Ramos (cell line): ENCODE measurements around the gene C9.

Experiments used
- in situ Hi-C: fragments of 300-500 bp; cut with MboI; formaldehyde crosslinking; loops from one replicate; pipeline ENCODE4 v1.14.3; 2022; ENCODE audit warnings: low sequenced_read_pairs; ENCODE audit not compliant: unreplicated experiment

Gene C9

DNA sequence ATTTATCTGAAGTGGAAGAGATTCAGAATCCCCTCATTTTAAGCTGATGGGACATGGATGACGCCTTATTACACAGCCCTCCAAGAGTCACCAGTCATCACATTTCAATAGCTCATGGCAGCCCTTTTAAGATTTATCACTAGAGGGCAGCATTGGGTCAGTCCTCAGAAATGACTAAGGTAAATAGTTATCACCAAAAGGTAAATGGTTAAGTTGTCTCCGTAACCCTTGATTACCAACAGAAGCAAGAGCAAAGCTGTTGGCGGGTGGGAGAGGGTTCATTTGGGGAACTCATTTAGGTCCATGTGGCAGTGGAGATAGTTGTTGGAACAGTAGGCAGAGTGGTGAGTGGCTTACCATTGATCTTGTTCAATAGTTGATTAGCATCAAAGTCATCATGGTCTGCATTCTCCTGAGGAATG is 12.0 kb upstream of the C9 start:
- in situ Hi-C loops, result no loop called here

DNA sequence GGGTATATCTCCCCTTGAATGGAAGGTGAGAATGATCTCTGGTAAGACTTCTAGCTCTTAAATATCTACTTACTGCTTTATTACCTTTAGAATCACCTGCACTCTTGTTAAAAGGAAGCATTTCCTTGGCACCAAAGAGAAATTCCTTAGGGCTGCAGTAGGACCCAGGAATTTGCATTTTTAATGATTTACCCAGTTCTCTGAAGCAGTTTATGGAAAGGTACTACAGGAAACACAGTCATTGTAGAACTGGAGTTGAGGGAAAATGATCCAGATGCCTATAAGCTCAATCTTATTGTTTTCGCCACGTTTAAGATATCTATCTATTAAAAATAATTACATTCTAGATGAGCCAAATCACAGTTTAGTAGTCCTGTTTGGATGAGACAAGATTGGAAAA is 9.5 kb upstream of the C9 start:
- in situ Hi-C loops, result no loop called here

DNA sequence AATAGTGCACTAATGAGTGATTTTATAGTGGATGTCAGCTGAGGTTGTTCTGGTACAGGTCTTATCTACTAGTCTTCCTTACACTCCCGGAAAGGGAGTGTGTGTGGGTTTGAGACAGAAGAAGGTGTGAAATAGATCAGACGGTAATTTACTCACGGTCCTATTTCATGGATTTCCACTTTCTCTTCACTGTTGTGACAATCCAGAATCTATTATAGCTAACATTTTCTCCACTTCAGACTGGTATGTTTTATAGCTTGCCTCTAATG is 7.0 kb upstream of the C9 start:
- in situ Hi-C loops, result no loop called here

DNA sequence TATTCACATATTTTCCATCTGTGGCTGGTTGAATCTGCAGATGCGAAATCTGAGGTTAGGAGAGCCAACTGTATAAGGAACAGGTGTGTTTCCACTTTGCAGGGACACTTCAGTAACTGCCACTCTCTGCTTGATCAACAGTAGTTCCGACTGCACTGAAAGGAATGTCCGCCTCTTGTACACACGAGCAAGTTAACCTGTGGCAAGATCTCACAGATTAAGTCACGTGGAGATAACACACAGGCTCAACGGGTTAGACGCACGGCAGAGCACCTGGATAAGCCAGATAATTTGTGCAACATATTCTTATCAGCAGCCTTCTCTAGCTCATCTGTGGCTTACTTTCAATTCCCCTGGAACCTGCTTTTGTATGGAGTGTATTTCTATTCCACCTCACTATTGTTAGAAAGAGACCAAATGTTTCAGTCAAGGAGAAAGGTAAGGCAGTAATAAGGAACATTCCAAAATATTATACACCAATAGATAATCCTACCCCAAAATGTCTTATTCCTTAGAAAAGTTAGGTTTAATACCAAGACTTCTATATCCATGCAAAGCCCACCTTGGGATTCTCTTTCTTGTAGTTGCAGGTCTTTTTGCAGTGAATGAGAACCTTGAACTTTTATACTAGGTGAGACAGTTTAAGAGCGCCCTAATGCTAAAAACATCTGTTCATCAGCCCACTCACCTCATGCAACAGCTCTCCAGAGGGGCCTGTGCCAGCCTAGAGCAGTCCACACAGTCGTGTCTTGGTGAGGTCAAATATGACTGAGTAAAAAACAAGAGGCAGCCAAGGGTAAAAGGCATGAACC is 6.5 kb upstream of the C9 start:
- in situ Hi-C loops, result no loop called here

DNA sequence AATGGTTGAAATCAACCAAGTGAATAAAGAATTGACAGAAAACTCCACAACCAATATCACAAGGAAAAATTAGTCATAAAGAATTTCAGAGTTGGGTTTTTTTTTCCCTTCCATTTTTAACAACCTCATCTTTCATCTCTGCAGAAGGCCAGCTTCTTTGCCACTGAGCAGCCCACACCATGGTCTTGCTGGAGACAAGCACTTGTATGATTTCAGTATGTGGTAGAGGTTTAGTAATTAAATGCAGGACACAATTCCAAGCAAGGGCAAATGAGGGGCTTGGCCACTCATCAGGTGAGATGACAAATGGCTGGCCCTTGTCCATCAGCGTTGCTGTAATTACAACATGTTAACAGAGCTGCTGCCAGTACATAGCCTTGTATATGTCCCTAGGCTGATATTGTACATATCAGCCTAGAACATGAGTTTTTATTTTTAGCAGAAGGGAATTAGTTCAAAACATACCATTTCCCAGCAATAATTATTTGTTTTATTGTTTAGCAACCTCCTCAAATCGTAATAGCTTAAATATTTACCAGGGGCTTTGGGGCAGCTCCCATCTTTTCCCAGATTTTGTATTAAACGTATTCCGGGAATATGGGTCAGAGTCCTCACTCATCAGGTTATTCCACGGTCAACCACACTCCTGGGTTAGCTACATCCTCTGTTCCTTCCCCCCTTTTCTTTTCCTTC is 5.0 kb upstream of the C9 start:
- in situ Hi-C loops, result no loop called here

DNA sequence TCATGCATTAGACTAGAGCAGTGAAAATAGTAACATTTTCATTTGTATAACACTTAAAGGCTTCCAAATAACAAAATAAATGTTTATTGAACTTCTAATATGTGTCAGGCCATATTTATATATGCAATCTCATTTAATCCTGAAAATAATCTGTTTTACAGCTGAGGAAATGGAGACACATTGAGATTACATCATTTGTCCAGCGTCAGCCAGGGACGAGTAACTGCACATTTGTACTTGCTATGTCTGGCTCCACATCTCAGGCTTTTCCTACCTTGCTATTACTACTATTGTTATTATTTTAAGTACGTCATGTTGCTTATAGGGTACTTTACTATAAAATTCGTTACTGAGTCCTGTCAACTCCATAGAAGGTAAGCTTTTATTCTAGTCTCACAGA is 3.8 kb upstream of the C9 start:
- in situ Hi-C loops, result no loop called here

DNA sequence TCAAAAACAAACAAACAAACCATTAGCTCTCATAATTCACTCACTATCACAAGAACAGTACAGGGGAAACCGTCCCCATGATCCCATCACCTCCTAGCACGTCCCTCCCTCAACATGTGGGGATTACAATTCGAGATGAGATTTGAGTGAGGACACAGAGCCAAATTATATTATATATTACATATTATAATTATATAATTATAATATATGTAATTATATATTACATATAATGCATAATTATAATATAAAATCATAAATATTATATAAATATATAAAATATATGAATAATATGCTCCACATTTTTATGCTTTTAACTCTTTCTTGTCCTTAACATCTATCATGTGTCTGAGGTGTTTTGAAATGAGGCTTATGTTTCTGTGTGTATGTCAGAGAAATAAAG is 3.4 kb upstream of the C9 start:
- in situ Hi-C loops, result no loop called here

DNA sequence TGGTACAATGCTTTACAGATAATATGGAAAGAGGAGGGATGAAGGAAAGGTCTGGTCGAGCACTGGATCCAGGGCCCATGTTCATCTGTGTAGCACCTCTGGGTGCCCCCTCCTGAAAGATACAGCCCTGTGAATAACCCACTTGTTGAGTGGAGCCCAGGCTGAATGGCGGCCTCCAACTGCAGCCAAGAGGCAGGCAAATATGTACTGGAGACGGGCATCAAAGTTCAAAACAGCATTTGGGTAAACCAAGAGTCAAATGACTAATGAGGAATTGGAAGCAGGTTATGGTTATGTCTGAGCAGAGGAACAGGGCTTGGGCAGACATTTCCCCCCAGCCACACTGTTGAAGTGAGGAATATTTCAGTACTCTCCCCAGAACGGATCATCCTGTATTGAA is 1.1 kb downstream of the C9 start:
- in situ Hi-C loops, result no loop called here

DNA sequence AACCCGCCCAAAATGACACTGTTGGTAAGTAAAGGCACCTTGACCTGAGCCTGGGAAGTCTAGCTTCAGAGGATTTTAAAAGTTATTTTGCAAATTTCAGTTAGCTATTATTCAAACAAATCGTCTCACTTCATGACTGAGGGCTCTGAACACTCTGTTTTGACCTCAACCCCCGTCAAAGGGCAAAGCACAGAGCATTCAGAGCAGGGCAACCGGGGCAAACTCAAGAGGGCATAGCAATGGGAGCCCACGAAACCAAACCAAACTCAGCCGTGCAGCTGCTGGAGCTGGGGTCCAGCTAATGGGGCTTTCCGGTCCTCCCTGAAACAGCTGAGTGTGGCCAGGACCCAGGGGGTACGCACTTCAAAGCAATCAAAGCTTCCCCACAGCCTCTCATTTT is 1.6 kb downstream of the C9 start:
- in situ Hi-C loops, result no loop called here

DNA sequence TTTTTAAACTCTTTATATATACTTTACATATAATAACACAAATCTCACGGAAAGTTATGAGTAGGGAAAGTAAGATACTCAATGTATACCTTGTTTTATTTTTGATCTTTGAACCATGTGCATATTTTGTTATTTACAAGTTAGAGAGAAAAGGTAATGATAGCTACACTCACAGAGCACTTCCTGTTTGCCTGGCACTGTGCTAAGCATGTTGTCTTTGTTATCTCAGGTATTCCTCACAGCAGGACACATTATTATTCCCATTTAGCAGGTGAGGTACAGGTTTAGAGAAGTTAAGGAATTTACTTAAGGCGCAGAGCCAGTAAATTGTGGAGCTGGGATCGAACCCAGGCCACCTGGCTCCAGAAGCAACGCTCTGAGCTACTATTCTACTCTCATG is 3.0 kb downstream of the C9 start:
- in situ Hi-C loops, result no loop called here

DNA sequence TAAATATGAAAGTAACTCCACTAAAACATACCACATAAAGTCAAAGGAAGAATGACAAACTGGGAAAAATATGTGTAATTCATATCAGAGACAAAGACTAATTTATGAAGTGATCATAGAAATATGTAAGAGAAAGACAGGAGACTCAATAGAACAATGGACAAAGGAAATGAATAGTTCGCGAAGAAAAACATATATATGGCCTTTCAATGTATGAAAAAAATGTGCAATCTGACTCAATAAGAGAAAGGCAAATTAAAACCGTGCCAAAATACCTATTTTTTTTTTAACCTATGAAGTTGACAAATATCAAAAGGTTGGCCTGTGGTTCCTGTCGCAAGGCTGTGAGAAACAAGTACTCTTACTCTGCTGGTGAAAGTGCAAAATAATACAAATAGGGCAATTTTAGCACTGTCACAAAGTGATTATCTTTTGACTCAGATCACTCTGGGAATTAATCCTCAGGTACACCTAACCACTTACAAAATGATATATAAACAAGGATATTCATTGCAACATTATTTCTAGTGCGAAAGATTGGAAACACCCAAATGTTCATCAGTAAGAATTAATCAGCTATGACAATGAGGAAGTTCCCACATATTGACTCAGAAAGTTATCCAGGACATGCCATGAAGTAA is 3.7 kb downstream of the C9 start:
- in situ Hi-C loops, result no loop called here

DNA sequence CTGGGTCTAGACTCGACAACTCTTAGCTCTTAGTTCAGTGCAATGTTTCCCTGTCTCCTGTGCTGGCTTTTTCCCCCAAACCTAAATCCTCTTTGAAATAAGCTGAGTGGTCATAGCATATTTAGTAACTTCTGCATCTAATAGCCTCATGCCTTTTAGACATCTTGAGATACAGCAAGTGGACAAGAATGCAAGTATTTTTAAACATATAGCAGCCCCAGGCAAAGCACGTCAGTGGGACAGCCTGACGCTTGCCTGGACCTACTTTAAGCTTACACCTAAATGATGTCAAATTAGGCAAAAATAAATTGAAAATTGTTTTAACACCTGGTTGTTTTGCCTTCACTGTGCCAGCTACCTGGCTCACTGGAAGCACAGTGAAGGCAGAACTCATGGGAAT is 8.0 kb downstream of the C9 start:
- in situ Hi-C loops, result no loop called here

DNA sequence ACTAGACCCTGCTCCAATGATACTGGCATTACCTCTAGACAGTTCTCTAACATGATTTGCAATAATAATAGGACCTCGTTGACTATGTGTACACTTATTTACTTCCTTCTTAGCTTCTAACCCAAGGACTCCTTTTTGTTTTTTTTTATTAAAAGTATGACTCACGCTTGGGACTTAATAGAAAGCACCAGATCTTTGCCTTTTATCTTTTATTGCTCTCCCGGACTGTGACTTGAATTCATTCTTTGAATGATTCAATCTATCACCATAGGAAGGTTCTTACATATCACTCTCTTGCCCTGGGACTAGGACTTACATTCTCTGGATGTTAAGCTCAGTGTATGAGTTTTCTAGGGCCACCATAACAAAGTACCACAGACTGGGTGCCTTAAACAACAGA is 9.0 kb downstream of the C9 start:
- in situ Hi-C loops, result no loop called here

DNA sequence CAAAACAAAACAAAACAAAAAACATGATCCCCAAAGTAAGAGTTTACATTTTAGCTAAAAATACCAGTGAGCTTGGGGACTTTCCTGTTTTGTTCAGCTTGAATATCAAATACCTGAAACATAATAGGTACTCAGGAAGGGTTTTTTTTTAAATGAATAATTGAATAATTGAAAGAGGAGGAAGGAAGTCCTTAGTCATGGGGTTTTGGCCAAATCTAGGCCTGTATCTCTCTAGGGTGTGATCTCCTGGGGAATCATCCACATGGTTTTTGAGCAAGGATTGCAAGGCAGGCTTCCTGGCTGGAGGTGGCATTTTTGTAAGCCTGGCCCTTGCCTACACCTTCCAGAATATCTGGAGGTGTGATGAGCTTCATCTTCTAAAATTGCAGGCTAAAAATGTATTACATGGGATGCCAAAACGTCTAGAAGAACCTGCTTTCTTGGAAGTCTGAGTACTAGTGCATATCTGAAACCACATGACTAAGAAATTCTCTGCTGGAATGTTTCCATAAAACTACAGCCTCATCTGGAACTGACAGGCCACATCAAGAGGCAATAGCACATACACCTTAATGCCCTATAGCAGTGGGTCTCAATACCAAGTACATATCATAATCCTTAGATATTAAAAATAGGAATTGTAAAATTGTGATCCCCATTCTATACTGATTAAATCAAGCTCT is 10.4 kb downstream of the C9 start:
- in situ Hi-C loops, result no loop called here

DNA sequence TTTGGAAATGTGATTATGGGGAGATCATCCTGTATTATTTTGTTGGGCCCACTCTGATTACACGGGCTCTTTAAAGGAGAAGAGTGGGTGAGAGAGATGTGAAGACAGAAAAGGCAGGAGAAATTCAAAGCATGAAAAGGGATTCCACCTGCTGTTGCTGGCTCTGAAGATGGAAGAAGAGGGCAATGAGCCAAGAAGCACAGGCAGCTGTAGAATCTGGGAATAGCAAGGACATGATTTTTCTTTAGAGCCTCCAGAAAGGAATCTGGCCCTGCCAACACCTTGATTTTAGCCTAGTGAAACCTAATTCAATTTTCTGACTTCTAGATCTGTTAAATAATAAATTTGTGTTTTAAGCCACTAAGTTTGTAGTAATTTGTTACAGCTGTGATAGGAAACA is 11.3 kb downstream of the C9 start:
- in situ Hi-C loops, result no loop called here

DNA sequence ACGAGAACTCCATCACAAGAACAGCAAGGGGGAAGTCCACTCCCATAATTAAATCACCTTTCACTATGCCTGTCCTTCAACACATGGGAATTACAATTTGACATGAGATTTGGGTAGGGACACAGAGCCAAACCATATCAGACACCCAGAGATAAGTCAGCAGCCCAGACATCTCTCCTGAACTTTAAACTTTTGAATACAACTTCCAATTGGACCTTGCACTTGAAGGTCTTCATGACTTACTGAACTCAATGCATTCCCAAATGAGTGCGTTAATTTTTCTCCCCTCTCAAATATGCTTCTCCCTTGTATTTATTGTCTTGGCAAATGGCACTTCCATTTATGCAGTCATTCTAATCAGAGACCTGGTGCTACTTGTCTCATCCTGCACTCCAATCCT is 12.1 kb downstream of the C9 start:
- in situ Hi-C loops, result no loop called here

DNA sequence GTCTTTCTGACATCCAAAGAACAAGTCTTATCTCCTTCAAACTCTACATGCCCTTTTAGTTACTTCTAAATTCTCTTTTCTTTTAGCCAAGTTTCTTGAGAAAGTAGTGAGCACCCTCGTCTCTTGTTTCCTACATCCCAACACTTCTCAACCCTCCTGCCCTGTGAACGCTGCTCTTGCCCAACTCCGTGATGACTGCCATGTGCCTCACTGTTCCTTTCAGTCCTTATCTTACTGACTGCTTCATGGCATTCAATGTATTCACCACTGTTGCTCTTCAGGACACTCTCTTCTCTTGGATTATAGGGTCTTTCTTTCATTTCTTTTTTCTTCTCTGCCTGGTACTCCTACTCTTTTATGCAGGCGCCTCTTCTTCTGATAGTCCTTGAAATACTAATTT is 14.8 kb downstream of the C9 start:
- in situ Hi-C loops, result no loop called here

DNA sequence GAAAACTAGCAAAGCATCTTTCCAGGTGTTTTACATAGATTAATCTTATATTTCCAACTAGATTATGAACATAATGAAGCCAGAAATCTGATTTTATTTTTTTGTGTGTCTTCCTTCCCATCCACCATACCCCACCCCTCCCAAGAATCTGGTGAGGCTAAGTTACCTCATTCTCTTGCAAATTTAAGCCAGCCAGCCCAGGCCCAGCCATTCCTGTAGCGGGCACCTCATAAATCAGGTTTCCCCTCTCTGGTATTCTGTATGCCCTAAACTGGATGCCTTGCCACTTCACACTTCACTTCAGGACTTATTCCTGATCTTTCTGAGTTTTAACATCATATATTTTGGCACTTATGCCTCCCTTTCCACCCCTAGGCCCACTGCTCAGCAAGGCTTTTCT is 21.8 kb downstream of the C9 start:
- in situ Hi-C loops, result no loop called here

DNA sequence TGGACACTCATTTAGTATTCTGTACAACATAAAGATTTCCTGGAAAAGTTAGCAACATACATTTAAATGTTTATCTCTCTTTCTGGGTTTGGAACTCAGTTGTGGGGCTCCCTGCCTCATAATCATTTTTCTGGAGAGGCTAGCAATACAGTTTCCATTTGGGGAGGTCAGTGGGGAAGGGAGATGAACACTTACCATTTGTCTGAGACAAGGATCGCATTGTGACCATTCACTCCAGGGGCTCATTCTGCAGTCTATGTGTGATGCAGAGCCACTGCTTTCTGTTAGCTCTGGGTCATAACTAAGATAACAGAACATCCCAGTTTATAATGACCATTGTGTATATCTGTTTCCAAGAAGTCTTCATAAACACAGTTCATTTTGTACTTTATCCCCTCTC is 22.4 kb downstream of the C9 start:
- in situ Hi-C loops, result no loop called here

DNA sequence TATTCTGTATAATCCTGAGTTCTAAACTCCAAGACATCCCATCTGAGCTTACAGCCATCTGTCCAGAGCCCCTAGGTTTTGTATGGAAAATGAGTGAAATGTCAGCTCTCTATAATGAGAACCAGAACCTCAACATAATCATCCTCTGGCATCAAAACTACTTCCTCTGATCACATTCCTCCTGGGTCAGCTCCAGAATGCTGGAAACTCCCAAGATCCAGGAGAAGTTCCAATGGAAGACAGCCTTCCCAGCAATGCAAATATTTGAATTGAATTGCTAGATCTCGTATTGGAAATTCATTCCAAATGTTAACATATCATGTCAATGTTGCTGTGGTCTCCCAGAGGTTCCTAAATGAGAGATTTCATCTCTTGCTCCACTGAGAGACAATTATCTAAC is 23.8 kb downstream of the C9 start:
- in situ Hi-C loops, result no loop called here

DNA sequence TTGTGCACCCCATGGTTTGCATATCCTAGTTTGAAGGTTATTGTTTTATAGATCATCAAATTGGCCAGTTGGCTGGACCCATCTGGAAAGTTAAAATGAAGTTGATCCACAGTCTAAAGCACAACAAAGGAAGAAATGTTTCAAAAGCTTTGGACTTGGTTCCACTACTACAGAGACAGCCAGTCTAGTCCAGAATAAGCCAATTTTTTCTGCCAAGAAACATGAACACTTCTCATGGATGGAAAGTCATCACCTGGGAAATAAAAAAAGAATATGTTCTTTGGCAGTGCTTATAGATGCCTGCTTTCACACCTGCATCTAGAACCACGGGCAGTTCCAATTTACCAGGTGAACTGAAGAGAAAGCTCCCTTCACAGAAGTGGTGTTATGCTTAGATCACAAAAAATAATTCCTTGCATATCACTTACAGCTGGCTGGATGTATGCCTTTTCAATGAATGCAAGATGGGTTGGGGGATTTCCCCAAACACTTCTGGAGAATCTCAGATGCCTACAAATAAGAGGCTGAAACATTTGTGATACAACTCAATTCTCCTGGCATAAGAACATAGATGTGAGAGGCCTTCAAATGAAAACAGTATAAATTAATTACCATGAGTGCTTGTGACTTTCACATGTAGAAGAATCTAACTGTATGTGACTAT is 26.9 kb downstream of the C9 start:
- in situ Hi-C loops, result no loop called here
